Measurements from ENCODE around the gene SERHL2. TPM values are rescaled to one million over a fixed set of nuclear protein-coding genes. Genes with fewer than 3 reads are reported as not detected.
"Not testable (repeated sequence)": the region's sequence is repeated elsewhere in the genome, so short reads cannot be mapped to it uniquely, and the experiment has no call there.

The SERHL2 gene, protein sequence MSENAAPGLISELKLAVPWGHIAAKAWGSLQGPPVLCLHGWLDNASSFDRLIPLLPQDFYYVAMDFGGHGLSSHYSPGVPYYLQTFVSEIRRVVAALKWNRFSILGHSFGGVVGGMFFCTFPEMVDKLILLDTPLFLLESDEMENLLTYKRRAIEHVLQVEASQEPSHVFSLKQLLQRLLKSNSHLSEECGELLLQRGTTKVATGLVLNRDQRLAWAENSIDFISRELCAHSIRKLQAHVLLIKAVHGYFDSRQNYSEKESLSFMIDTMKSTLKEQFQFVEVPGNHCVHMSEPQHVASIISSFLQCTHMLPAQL
- 7.6 TPM in 2 replicates for total RNA-seq (2012; rRNA removed)

DNA sequence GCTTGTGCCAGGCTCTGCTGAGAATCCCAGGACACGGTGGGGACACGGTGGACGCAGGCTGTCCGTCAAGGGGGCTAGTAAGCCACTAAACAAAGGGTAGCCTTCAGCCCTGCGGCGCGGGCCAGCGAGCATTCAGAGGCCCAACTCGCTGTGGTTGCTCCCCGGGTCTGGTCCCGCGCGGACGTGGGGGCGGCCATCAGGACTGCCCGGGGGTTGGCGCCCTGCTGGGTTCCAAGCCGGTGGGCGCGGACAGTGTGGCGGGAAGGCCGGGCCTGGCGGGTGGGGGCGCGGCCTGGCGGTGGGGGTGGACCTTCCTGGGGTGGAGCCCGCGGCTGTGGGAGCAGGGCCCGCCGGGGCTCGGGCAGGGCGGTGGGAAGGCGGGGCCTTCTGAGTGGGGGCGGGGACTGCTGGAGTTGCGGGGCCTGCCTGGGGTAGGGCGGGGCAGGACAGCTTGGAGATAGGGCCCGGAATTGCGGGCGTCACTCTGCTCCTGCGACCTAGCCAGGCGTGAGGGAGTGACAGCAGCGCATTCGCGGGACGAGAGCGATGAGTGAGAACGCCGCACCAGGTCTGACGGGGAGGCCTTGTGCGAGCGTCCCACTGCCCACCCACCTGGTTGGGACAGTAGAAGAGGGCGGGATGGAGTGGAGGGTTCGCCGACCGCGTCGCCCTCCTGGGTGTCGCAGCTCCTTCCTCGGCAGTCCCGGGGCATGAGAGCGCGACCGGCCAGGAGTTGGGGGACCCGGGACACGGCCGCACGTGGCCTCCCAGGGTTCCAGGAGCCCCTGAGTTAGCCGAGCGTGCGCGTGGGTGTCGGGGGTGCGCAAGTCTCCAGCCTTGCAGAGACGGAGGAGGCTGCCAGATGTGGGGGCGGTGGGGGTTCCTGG lies at the start of gene SERHL2:
Gene SERHL2 (plus strand): TSS at position 482 of the 887 bp plus-strand sequence. CDS start 65 bp downstream, at position 547.
- H3K36me3 ChIP-seq (ENCODE audit: insufficient read depth, low read length), result no peaks in the 10 kb centered on the region
- H3K4me1 ChIP-seq (ENCODE audit: control insufficient read depth, insufficient read depth, low read length), result peaks cover 11% of the 10 kb centered on the region
- H3K9me3 ChIP-seq (replicated peaks; ENCODE audit: low read length), result no peaks in the 10 kb centered on the region
- H3K4me3 ChIP-seq (ENCODE audit: low read length), result peak within 1 kb of the TSS; percentile 80
- H3K27me3 ChIP-seq (ENCODE audit: control insufficient read depth, insufficient read depth, low read length), result peaks cover 19% of the 10 kb centered on the region
- peak within 1 kb of the TSS; percentile 80 for H3K9ac ChIP-seq (ENCODE audit: low read depth, low read length)
- H3K4me2 ChIP-seq (ENCODE audit: low read length), result peak within 1 kb of the TSS; percentile 99

DNA sequence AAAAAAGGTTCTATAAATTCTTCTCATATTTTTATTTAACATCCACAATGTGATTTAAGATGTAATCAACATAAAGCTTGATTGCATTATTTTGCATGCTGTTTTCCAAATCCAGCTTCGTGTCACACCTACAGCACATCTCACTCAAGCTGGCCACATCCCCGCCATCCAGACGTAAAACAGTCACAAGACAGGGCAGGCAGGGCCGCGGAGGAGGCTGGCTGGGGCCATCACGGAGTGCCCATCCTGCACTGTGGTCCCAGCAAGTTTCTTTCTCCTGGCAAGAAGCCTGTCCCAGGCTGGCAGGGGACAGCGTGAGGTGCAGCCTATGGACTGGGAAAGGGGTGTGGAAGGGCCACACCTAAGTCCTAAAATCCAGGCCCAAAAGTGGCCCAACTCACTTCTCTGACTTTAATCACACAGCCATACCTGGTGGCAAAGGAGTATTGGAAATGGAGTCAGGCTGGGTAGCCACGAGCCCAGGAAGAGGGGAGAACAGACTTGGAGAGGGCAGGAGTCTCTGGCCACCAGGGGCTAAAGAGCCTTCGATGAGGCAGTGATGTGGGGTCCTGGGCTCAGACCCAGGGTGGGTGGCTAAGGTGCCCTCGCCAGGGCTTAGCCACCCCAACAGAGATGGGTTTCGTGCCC lies 45.3 kb upstream of the SERHL2 start:
- not testable (repeated sequence) for H3K4me3 ChIP-seq (ENCODE audit: low read length); H3K9ac ChIP-seq (ENCODE audit: low read depth, low read length); H3K27me3 ChIP-seq (ENCODE audit: control insufficient read depth, insufficient read depth, low read length); H3K9me3 ChIP-seq (replicated peaks; ENCODE audit: low read length); H3K4me1 ChIP-seq (ENCODE audit: control insufficient read depth, insufficient read depth, low read length); H3K36me3 ChIP-seq (ENCODE audit: insufficient read depth, low read length); H3K4me2 ChIP-seq (ENCODE audit: low read length)

DNA sequence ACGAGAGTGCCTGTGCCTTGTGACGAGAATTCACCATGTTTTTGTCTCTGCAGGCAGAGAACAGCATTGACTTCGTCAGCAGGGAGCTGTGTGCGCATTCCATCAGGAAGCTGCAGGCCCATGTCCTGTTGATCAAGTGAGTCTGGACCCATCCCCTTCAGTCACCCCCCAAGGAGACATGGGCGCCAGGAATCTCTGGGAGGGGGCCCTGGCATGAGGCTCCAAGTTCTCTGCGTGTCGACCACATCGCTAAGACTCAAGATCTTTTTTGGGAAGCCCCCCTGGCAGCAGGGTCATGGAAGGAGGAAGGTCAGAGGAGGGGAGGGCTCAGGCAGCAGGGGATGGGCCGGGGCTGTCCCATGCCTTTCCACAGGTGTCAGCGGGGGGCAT lies 44.8 kb upstream of the SERHL2 start:
- H3K4me1 ChIP-seq (ENCODE audit: control insufficient read depth, insufficient read depth, low read length); H3K27me3 ChIP-seq (ENCODE audit: control insufficient read depth, insufficient read depth, low read length): not testable (repeated sequence)

GRCh38 chr22:42509548-42509947 lies 44.2 kb upstream of the SERHL2 start:
- Histone ChIP-seq H3K27me3 (ENCODE audit: control insufficient read depth, insufficient read depth, low read length) (peaks cover 6% of the 10 kb centered on the region), H3K9ac (ENCODE audit: low read depth, low read length) (no peak overlapping the region), H3K36me3 (ENCODE audit: insufficient read depth, low read length) (no peaks in the 10 kb centered on the region), H3K4me3 (ENCODE audit: low read length) (no peak overlapping the region), H3K9me3 (replicated peaks; ENCODE audit: low read length) (no peaks in the 10 kb centered on the region), H3K4me1 (ENCODE audit: control insufficient read depth, insufficient read depth, low read length) (no peaks in the 10 kb centered on the region), H3K4me2 (ENCODE audit: low read length) (no peak overlapping the region)

More for the DNA sequence above, 44.8 kb upstream of the SERHL2 start:
- not testable (repeated sequence) for H3K4me2 ChIP-seq (ENCODE audit: low read length); H3K9ac ChIP-seq (ENCODE audit: low read depth, low read length); H3K9me3 ChIP-seq (replicated peaks; ENCODE audit: low read length); H3K36me3 ChIP-seq (ENCODE audit: insufficient read depth, low read length); H3K4me3 ChIP-seq (ENCODE audit: low read length)

GRCh38 chr22:42511401-42511891 lies 42.3 kb upstream of the SERHL2 start:
- Histone ChIP-seq H3K4me2 (ENCODE audit: low read length) (no peak overlapping the region), H3K36me3 (ENCODE audit: insufficient read depth, low read length) (peaks cover 11% of the 10 kb centered on the region), H3K4me3 (ENCODE audit: low read length) (no peak overlapping the region), H3K4me1 (ENCODE audit: control insufficient read depth, insufficient read depth, low read length) (no peaks in the 10 kb centered on the region), H3K27me3 (ENCODE audit: control insufficient read depth, insufficient read depth, low read length) (peaks cover 6% of the 10 kb centered on the region), H3K9me3 (replicated peaks; ENCODE audit: low read length) (no peaks in the 10 kb centered on the region), H3K9ac (ENCODE audit: low read depth, low read length) (no peak overlapping the region)

GRCh38 chr22:42512273-42512990 lies 41.3 kb upstream of the SERHL2 start:
- H3K9ac ChIP-seq (ENCODE audit: low read depth, low read length); H3K4me2 ChIP-seq (ENCODE audit: low read length); H3K4me1 ChIP-seq (ENCODE audit: control insufficient read depth, insufficient read depth, low read length); H3K9me3 ChIP-seq (replicated peaks; ENCODE audit: low read length); H3K27me3 ChIP-seq (ENCODE audit: control insufficient read depth, insufficient read depth, low read length); H3K4me3 ChIP-seq (ENCODE audit: low read length): not testable (repeated sequence)
- H3K36me3 ChIP-seq (ENCODE audit: insufficient read depth, low read length), result peaks cover 13% of the 10 kb centered on the region

- H3K9ac ChIP-seq (ENCODE audit: low read depth, low read length); H3K4me2 ChIP-seq (ENCODE audit: low read length): not testable (repeated sequence)
- H3K36me3 ChIP-seq (ENCODE audit: insufficient read depth, low read length), result peaks cover 13% of the 10 kb centered on the region
Observed at GRCh38 chr22:42514331-42514730, 39.4 kb upstream of the SERHL2 start.

GRCh38 chr22:42515304-42515703 lies 38.5 kb upstream of the SERHL2 start:
- H3K9me3 ChIP-seq (replicated peaks; ENCODE audit: low read length); H3K9ac ChIP-seq (ENCODE audit: low read depth, low read length); H3K27me3 ChIP-seq (ENCODE audit: control insufficient read depth, insufficient read depth, low read length); H3K4me3 ChIP-seq (ENCODE audit: low read length); H3K4me1 ChIP-seq (ENCODE audit: control insufficient read depth, insufficient read depth, low read length); H3K4me2 ChIP-seq (ENCODE audit: low read length): not testable (repeated sequence)
- peaks cover 13% of the 10 kb centered on the region for H3K36me3 ChIP-seq (ENCODE audit: insufficient read depth, low read length)

More at GRCh38 chr22:42514331-42514730, 39.4 kb upstream of the SERHL2 start:
- not testable (repeated sequence) for H3K4me3 ChIP-seq (ENCODE audit: low read length); H3K27me3 ChIP-seq (ENCODE audit: control insufficient read depth, insufficient read depth, low read length); H3K9me3 ChIP-seq (replicated peaks; ENCODE audit: low read length); H3K4me1 ChIP-seq (ENCODE audit: control insufficient read depth, insufficient read depth, low read length)

GRCh38 chr22:42515896-42516295 lies 37.9 kb upstream of the SERHL2 start:
- Histone ChIP-seq H3K36me3 (ENCODE audit: insufficient read depth, low read length) (peaks cover 13% of the 10 kb centered on the region), H3K4me3 (ENCODE audit: low read length) (no peak overlapping the region), H3K9ac (ENCODE audit: low read depth, low read length) (no peak overlapping the region), H3K27me3 (ENCODE audit: control insufficient read depth, insufficient read depth, low read length) (no peaks in the 10 kb centered on the region), H3K4me2 (ENCODE audit: low read length) (no peak overlapping the region), H3K9me3 (replicated peaks; ENCODE audit: low read length) (no peaks in the 10 kb centered on the region), H3K4me1 (ENCODE audit: control insufficient read depth, insufficient read depth, low read length) (peaks cover 9% of the 10 kb centered on the region)

DNA sequence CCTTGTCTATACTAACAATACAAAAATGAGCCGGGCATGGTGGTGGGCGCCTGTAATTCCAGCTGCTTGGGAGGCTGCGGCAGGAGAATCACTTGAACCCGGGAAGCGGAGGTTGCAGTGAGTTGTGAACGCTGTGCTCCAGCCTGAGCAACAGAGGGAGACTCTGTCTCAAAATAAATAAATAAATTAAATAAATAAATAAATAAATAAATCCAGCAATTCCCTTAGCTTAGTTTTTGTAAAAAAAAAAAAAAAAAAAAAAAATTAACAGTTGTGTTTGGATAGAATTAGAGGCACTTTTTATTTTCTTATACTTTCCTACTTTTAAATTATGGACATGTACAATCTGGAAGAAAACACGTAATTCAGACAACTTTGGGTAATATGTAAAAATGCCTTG lies 36.7 kb upstream of the SERHL2 start:
- not testable (repeated sequence) for H3K9ac ChIP-seq (ENCODE audit: low read depth, low read length); H3K27me3 ChIP-seq (ENCODE audit: control insufficient read depth, insufficient read depth, low read length); H3K9me3 ChIP-seq (replicated peaks; ENCODE audit: low read length); H3K4me2 ChIP-seq (ENCODE audit: low read length); H3K4me3 ChIP-seq (ENCODE audit: low read length); H3K4me1 ChIP-seq (ENCODE audit: control insufficient read depth, insufficient read depth, low read length)
- peaks cover 13% of the 10 kb centered on the region for H3K36me3 ChIP-seq (ENCODE audit: insufficient read depth, low read length)

Data from skeletal muscle satellite cell (primary cell).